CD14-positive monocyte (primary cell): ENCODE data around the gene CNIH3. TPM values are rescaled to one million over a fixed set of nuclear protein-coding genes. Genes with fewer than 3 reads are reported as not detected.

Experiments used
- DNase-seq, 3 donors: peaks; one replicate each; pipeline ENCODE4 v3.0.0-alpha.2; 2011 to 2022
- H2AFZ ChIP-seq: 2 replicates; pipeline ENCODE4 v1.6.0; 2012; ENCODE audit warnings: mild to moderate bottlenecking, low read depth, low read length, inconsistent platforms; ENCODE audit not compliant: insufficient read depth, poor library complexity, severe bottlenecking
- H3K27ac ChIP-seq, 2 donors: 1 replicate in 1 of 2; 2 replicates in 1 of 2; pipeline ENCODE4 v1.5.1; 2012 to 2013; ENCODE audit warnings: low read length in 2 of 2, control low read depth in 1 of 2, inconsistent platforms in 1 of 2, low read depth in 1 of 2, mild to moderate bottlenecking in 1 of 2
- H3K27me3 ChIP-seq, 2 donors: one replicate each; pipeline versions ENCODE4 v1.6.0 to v1.6.1; 2011 to 2013; ENCODE audit warnings: low read length in 2 of 2; ENCODE audit not compliant: control insufficient read depth in 2 of 2, insufficient read depth in 2 of 2
- H3K36me3 ChIP-seq, 2 donors: replicated peaks in 1 of 2; 1 replicate in 1 of 2; 2 replicates in 1 of 2; pipeline versions ENCODE4 v1.5.1 to v1.6.1; 2012 to 2013; ENCODE audit warnings: low read length in 2 of 2, control low read depth in 1 of 2, inconsistent platforms in 1 of 2, mild to moderate bottlenecking in 1 of 2; ENCODE audit not compliant: insufficient read depth in 2 of 2, control insufficient read depth in 1 of 2
- H3K4me1 ChIP-seq, 2 donors: 1 replicate in 1 of 2; 2 replicates in 1 of 2; pipeline versions ENCODE4 v1.5.1 to v1.6.1; 2012 to 2013; ENCODE audit warnings: low read length in 2 of 2, control low read depth in 1 of 2, inconsistent platforms in 1 of 2, mild to moderate bottlenecking in 1 of 2, moderate library complexity in 1 of 2; ENCODE audit not compliant: insufficient read depth in 2 of 2, control insufficient read depth in 1 of 2
- H3K4me2 ChIP-seq: replicated peaks from 2 replicates; pipeline ENCODE3; 2012; ENCODE audit warnings: low read length, moderate library complexity, mild to moderate bottlenecking; ENCODE audit not compliant: poor library complexity, severe bottlenecking; ENCODE audit errors: extremely low read depth
- H3K4me3 ChIP-seq, 3 experiments: fragments of 200-600 bp in 1 of 3; sonication (generic) in 1 of 3; replicated peaks in 1 of 3; 1 replicate in 2 of 3; 2 replicates in 1 of 3; pipeline ENCODE4 v1.5.1; 2011 to 2013; ENCODE audit warnings: low read length in 3 of 3, mild to moderate bottlenecking in 3 of 3, control low read depth in 2 of 3, low read depth in 2 of 3, inconsistent platforms in 1 of 3, moderate library complexity in 1 of 3
- H3K79me2 ChIP-seq: 2 replicates; pipeline ENCODE4 v1.6.0; 2012; ENCODE audit warnings: mild to moderate bottlenecking, control low read depth, inconsistent platforms, low read length, moderate library complexity; ENCODE audit not compliant: insufficient read depth
- H3K9ac ChIP-seq: 2 replicates; pipeline ENCODE4 v1.6.0; 2017; ENCODE audit warnings: low read length, mild to moderate bottlenecking; ENCODE audit not compliant: insufficient read depth, poor library complexity, severe bottlenecking
- H3K9me3 ChIP-seq, 2 donors: replicated peaks in 1 of 2; 1 replicate in 1 of 2; 2 replicates in 1 of 2; pipeline versions ENCODE4 v1.5.1 to v1.6.1; 2012 to 2013; ENCODE audit warnings: low read length in 2 of 2, control low read depth in 1 of 2; ENCODE audit not compliant: control insufficient read depth in 1 of 2, insufficient read depth in 1 of 2
- H4K20me1 ChIP-seq: 2 replicates; pipeline ENCODE4 v1.6.0; 2012; ENCODE audit warnings: mild to moderate bottlenecking, low read length, control low read depth, moderate library complexity; ENCODE audit not compliant: insufficient read depth
- H3K27ac Mint-ChIP-seq, 7 donors: one replicate each; pipeline ENCODE4 v1.8.0; 2020; ENCODE audit warnings: mild to moderate bottlenecking in 7 of 7, mixed read lengths in 7 of 7, moderate library complexity in 6 of 7, inconsistent platforms in 2 of 7
- H3K27me3 Mint-ChIP-seq, 3 donors: one replicate each; pipeline ENCODE4 v1.8.0; 2021 to 2022; ENCODE audit warnings: low read depth in 3 of 3, mild to moderate bottlenecking in 3 of 3, mixed read lengths in 3 of 3, moderate library complexity in 3 of 3, inconsistent platforms in 1 of 3
- H3K36me3 Mint-ChIP-seq, 2 donors: one replicate each; pipeline ENCODE4 v1.8.0; 2020; ENCODE audit warnings: mixed read lengths in 2 of 2, inconsistent platforms in 1 of 2, mild to moderate bottlenecking in 1 of 2
- H3K4me1 Mint-ChIP-seq: one replicate; pipeline ENCODE4 v1.8.0; 2020; ENCODE audit warnings: mild to moderate bottlenecking, mixed read lengths
- H3K4me3 Mint-ChIP-seq, 2 donors: one replicate each; pipeline ENCODE4 v1.8.0; 2020; ENCODE audit warnings: mild to moderate bottlenecking in 2 of 2, mixed read lengths in 2 of 2, moderate library complexity in 1 of 2
- H3K9me3 Mint-ChIP-seq, 7 donors: one replicate each; pipeline ENCODE4 v1.8.0; 2020 to 2022; ENCODE audit warnings: mixed read lengths in 7 of 7, mild to moderate bottlenecking in 6 of 7, moderate library complexity in 6 of 7, inconsistent platforms in 2 of 7
- CTCF ChIP-seq: fragments of 200-600 bp; IDR thresholded peaks from one replicate; pipeline ENCODE4 v1.8.0; 2022; ENCODE audit warnings: antibody characterized with exemption, mild to moderate bottlenecking
- WGBS: methylation state at CpG from one replicate; pipeline ENCODE4 v1.1.5; 2013; ENCODE audit warnings: missing lambda C conversion rate; ENCODE audit not compliant: insufficient coverage; 5-methylcytosine and 5-hydroxymethylcytosine counted together
- intact Hi-C, 2 donors: fragments of 100-400 bp; cut with micrococcal nuclease; formaldehyde crosslinking; loops; one replicate each; pipeline versions ENCODE4 v1.15.0 to v1.15.1; 2023
- polyA plus RNA-seq, 3 donors: library from polyadenylated mRNA; depleted of rRNA in 1 of 3; unstranded in 2 of 3; stranded (reverse) in 1 of 3; fragments of 300-500 nt in 2 of 3; fragments of >200 nt in 1 of 3; fragmentation: Illumina TruSeq in 2 of 3; gene quantifications; 1 replicate in 2 of 3; 2 replicates in 1 of 3; pipeline ENCODE4 v1.2.3, GENCODE V29; 2012 to 2021

Gene CNIH3
- polyA plus RNA-seq, 3 donors: 0.37 TPM; not detected in 2

DNA sequence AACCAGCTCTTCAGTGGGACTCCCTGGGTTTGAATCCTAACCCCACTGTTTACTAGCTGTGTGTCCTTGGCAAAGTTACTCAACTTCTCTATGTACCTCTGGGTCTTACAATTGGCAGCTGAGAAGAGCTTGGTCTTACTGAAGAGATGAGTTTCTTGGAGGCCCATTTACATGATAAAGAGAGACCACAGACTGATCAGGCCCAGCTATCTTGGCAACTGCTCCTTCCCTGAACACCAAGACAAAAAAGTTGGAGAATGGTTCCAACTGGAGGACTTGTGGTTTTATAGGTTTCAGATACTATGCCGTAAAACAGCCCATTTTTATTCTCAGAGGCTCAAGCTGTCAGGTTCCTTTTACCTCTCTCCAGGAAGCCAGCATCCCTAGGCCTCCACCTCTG, 24.8 kb upstream of the CNIH3 start:
- Mint-ChIP-seq H3K36me3 (no peaks in the 10 kb centered on the region), H3K9me3 (peaks cover 0 to 8% (median 3%) of the 10 kb centered on the region in 7 donors), H3K4me1 (peaks cover 18% of the 10 kb centered on the region), H3K4me3 (no peak overlapping the region), H3K27ac (no peak overlapping the region), H3K27me3 (peaks cover 0 to 3% (median 2%) of the 10 kb centered on the region in 3 donors)
- no peak for TF ChIP-seq CTCF
- no peak overlapping the region for H3K9ac ChIP-seq
- peaks cover 13 to 23% of the 10 kb centered on the region in 2 donors for H3K4me1 ChIP-seq
- WGBS: no CpG with 5 or more reads among the region's 1 CpG
- H3K9me3 ChIP-seq: peaks cover 0 to 3% of the 10 kb centered on the region in 2 donors
- no peak overlapping the region for H3K27ac ChIP-seq
- H3K4me3 ChIP-seq: no peak overlapping the region
- H4K20me1 ChIP-seq: no peaks in the 10 kb centered on the region
- H3K79me2 ChIP-seq: no peaks in the 10 kb centered on the region
- H2AFZ ChIP-seq: no peak overlapping the region
- H3K4me2 ChIP-seq: no peak overlapping the region
- intact Hi-C loops: no loop called here
- H3K36me3 ChIP-seq: no peaks in the 10 kb centered on the region
- DNase-seq: no peak
- no peaks in the 10 kb centered on the region for H3K27me3 ChIP-seq

DNA sequence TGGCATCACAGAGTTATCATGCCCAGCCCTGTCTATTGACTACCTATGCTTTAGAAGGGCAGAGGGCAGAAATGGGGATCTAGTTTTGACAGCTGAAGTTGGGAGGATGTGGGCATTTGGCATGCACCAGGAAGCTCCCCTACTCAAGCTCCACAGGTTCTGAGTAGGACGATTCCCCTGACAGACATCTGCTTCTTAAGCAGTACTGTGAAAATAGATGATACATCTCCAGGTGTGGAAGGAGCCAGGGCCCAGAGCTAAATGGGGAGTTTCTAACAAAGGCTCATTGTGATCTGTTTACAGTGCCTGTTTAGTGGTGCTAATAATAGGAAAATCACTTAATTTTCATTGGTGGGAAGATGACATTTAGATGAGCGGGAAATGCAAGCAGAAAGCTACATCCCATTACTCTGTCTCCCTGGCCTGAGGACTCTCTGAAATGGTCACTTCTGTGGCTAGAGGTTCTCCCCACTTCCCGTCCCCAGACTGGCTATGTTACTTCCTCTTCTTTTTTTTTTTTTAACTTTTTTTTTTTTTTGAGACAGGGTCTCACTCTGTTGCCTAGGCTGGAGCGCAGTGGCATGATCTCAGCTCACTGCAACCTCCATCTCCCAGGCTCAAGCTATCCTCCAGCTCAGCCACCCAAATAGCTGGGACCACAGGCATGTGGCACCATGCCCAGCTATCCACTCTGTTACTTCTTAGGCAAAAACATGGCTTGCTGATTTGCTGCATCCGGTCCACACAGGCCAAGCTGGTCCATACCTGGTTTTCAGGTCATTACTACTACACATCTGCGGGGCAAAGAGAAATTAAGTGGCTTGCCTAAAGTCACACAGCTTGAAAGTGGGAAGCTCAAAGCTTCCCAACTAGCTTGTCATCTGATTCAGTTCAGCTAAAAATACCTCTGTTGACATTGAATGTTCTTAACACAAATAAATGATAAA, 23.2 kb upstream of the CNIH3 start:
- Mint-ChIP-seq H3K9me3 (peaks cover 0 to 8% (median under 1%) of the 10 kb centered on the region in 7 donors), H3K27ac (peak overlapping the region in 5 of 7 donors; percentile 3 to 50 (median 23)), H3K4me3 (no peak overlapping the region), H3K36me3 (no peaks in the 10 kb centered on the region), H3K4me1 (peaks cover 18% of the 10 kb centered on the region), H3K27me3 (peaks cover 0 to 3% (median 2%) of the 10 kb centered on the region in 3 donors)
- H4K20me1 ChIP-seq: no peaks in the 10 kb centered on the region
- no peaks in the 10 kb centered on the region for H3K27me3 ChIP-seq
- no peak overlapping the region for H2AFZ ChIP-seq
- intact Hi-C loops: no loop called here
- peak overlapping the region; percentile 36 for H3K4me2 ChIP-seq
- H3K79me2 ChIP-seq: no peaks in the 10 kb centered on the region
- WGBS: 0% methylated on average over 2 of the region's 6 CpGs
- no peak overlapping the region for H3K27ac ChIP-seq
- peak overlapping the region in 1 of 3 experiments; percentile 9 for H3K4me3 ChIP-seq
- H3K9me3 ChIP-seq: peaks cover 0 to 3% of the 10 kb centered on the region in 2 donors
- peak; percentile 40 to 66 (median 61) for DNase-seq
- no peak overlapping the region for H3K9ac ChIP-seq
- H3K4me1 ChIP-seq: peaks cover 13 to 23% of the 10 kb centered on the region in 2 donors
- TF ChIP-seq CTCF: no peak
- H3K36me3 ChIP-seq: no peaks in the 10 kb centered on the region
